Lung (tissue), 12 donors: ENCODE data around the gene FCAMR. TPM values are rescaled to one million over a fixed set of nuclear protein-coding genes. Genes with fewer than 3 reads are reported as not detected.
A peak's percentile ranks its signal among the peaks of the same experiment; 100 is the strongest.

Experiments used
- ATAC-seq: fragments of 200-7000 bp; cut with Tn5 transposase; one replicate; pipeline ENCODE4 v1.9.1; 2020; ENCODE audit warnings: moderate number of reproducible peaks; ENCODE audit not compliant: insufficient read depth, low FRiP score
- DNase-seq, 3 donors: peaks; one replicate each; pipeline ENCODE4 v3.0.0-alpha.2; 2013 to 2017
- H3K27ac ChIP-seq, 2 donors: one replicate each; pipeline ENCODE4 v1.5.1; 2013; ENCODE audit warnings: mild to moderate bottlenecking in 2 of 2, moderate library complexity in 2 of 2, control low read depth in 1 of 2, inconsistent platforms in 1 of 2, low read depth in 1 of 2, low read length in 1 of 2
- H3K27me3 ChIP-seq, 3 donors: one replicate each; pipeline ENCODE4 v1.5.1; 2013; ENCODE audit warnings: low read length in 2 of 3; ENCODE audit not compliant: control insufficient read depth in 3 of 3, insufficient read depth in 3 of 3
- H3K36me3 ChIP-seq, 4 donors: one replicate each; pipeline ENCODE4 v1.5.1; 2013; ENCODE audit warnings: low read length in 4 of 4, mild to moderate bottlenecking in 1 of 4, moderate library complexity in 1 of 4; ENCODE audit not compliant: control insufficient read depth in 4 of 4, insufficient read depth in 4 of 4
- H3K4me1 ChIP-seq, 5 donors: one replicate each; pipeline ENCODE4 v1.5.1; 2013; ENCODE audit warnings: low read length in 5 of 5, mild to moderate bottlenecking in 2 of 5, moderate library complexity in 1 of 5; ENCODE audit not compliant: control insufficient read depth in 5 of 5, insufficient read depth in 5 of 5
- H3K4me3 ChIP-seq: one replicate; pipeline ENCODE4 v1.5.1; 2013; ENCODE audit warnings: mild to moderate bottlenecking, control low read depth, moderate library complexity
- H3K9ac ChIP-seq, 2 donors: one replicate each; pipeline ENCODE4 v1.5.1; 2013; ENCODE audit warnings: low read length in 2 of 2, control low read depth in 1 of 2; ENCODE audit not compliant: insufficient read depth in 1 of 2
- H3K9me3 ChIP-seq, 4 donors: one replicate each; pipeline ENCODE4 v1.5.1; 2013; ENCODE audit warnings: low read length in 3 of 4, mild to moderate bottlenecking in 1 of 4, moderate library complexity in 1 of 4; ENCODE audit not compliant: control insufficient read depth in 4 of 4, insufficient read depth in 3 of 4
- CTCF ChIP-seq: IDR thresholded peaks from 2 replicates; pipeline ENCODE4 v1.5.1; 2012; ENCODE audit warnings: mild to moderate bottlenecking; ENCODE audit errors: control extremely low read depth, extremely low read depth
- WGBS, 2 donors: extraction: QIAGEN DNeasy Blood & Tissue Kit; methylation state at CpG; one replicate each; pipeline ENCODE4 v1.1.7; 2013; 5-methylcytosine and 5-hydroxymethylcytosine counted together
- polyA plus RNA-seq, 2 donors: library from polyadenylated mRNA; stranded (reverse); fragments of 200-250 nt; gene quantifications; one replicate each; pipeline ENCODE4 v1.2.1, GENCODE V29; 2013
- total RNA-seq, 2 donors: library from RNA; depleted of rRNA in 1 of 2; stranded (reverse); fragments of >200 nt in 1 of 2; gene quantifications; one replicate each; pipeline ENCODE4 v1.2.1, GENCODE V29; 2014 to 2021
- donor health status: control.
- donor health status: control.
- donor health status: Bipolar disorder and iron deficiency.
- donor health status: healthy.
- donor health status: DM: yes; HTN: yes; CAD: no.

Gene FCAMR
- total and polyA plus RNA-seq, 4 donors, result 0.18 to 0.40 TPM; not detected in 2

- no peak for TF ChIP-seq CTCF
- no peaks in the 10 kb centered on the region for H3K36me3 ChIP-seq
- peak in 1 of 3 donors; percentile 33 for DNase-seq
- peaks cover 0 to 15% (median 0%) of the 10 kb centered on the region in 5 donors for H3K4me1 ChIP-seq
- H3K4me3 ChIP-seq, result no peak overlapping the region
- no peaks in the 10 kb centered on the region for H3K27me3 ChIP-seq
- no peak for ATAC-seq
- peaks cover 0 to 3% (median 1%) of the 10 kb centered on the region in 4 donors for H3K9me3 ChIP-seq
- H3K27ac ChIP-seq, result no peak overlapping the region
- no peak overlapping the region for H3K9ac ChIP-seq
- WGBS, 2 donors, result 49 to 63% methylated on average over 12 of the region's 12 CpGs
Observed at GRCh38 chr1:206923009-206923960, 47.0 kb downstream of the FCAMR start.

DNA sequence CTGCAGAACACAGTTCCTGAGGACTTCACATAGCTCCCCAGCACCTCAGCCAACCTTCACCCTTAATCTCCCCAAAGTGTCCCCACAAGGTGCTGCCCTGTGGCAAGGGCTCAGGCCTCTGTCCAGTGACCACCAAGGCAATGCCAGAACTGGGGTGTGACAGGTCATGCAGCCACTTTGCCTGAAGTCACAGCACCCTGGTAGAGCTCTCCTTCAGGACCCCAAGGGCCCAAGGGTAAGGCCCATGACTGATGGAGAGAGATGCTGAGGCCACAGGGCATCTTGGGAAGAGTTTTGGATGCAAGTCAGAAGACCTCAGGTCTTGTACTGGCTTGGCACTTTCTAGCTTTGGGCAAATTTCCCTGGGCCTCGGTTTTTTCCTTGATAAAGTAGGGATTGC lies 47.7 kb downstream of the FCAMR start:
- Histone ChIP-seq H3K9me3 (peaks cover 0 to 3% (median 1%) of the 10 kb centered on the region in 4 donors), H3K36me3 (no peaks in the 10 kb centered on the region), H3K4me3 (no peak overlapping the region), H3K4me1 (peaks cover 0 to 15% (median 0%) of the 10 kb centered on the region in 5 donors), H3K27ac (peak overlapping the region in 1 of 2 donors; percentile 60), H3K27me3 (no peaks in the 10 kb centered on the region), H3K9ac (no peak overlapping the region)
- DNase-seq (no peak), ATAC-seq (no peak)
- TF ChIP-seq CTCF, result no peak
- 36 to 69% methylated on average over 1 of the region's 1 CpG for WGBS, 2 donors

DNA sequence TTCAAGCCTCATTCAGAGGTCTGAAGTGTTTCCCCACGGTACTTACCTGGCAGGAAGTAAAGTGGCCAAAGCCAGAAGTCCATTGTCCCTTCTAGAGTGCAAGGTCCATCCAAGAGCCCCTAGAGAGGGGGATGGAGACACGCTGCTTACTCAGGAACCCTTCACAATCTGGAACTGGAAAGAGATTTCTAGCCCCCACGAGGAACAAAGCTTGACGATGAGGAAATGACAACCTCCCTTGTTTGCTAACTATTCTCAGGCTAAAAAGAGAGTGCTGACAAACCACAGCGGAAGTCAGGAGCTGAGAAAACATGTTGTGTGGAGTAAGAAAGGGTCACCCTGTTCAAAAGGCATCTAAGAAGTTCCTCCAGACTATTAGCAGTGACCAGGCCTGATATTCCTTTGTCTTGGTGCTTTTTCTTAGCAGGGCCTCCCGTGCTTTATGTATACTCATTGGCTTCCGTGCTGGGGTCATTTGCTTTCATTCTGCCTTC lies 48.4 kb downstream of the FCAMR start, which contains the start of gene FCMR:
Gene FCMR (minus strand): TSS at position 170 of the 494 bp plus-strand sequence. CDS start 87 bp downstream, at position 83.
- no peak within 1 kb of the TSS for H3K4me3 ChIP-seq
- peak within 1 kb of the TSS in 1 of 2 donors; percentile 60 for H3K27ac ChIP-seq
- H3K36me3 ChIP-seq, result no peaks in the 10 kb centered on the region
- ATAC-seq, result peak; percentile 49
- H3K9me3 ChIP-seq, result peaks cover 0 to 3% (median 1%) of the 10 kb centered on the region in 4 donors
- peak in 2 of 3 donors; percentile 35 to 44 for DNase-seq
- peaks cover 0 to 15% (median 0%) of the 10 kb centered on the region in 5 donors for H3K4me1 ChIP-seq
- 17 to 24% methylated on average over 7 of the region's 7 CpGs for WGBS, 2 donors
- no peak for TF ChIP-seq CTCF
- no peak within 1 kb of the TSS for H3K9ac ChIP-seq
- no peaks in the 10 kb centered on the region for H3K27me3 ChIP-seq
